ENCODE results near the gene NFKB1. TPM values are rescaled to one million over a fixed set of nuclear protein-coding genes. Genes with fewer than 3 reads are reported as not detected.

Gene NFKB1
- total RNA-seq, 1 donor from 2014 or later = 25.1 TPM

DNA sequence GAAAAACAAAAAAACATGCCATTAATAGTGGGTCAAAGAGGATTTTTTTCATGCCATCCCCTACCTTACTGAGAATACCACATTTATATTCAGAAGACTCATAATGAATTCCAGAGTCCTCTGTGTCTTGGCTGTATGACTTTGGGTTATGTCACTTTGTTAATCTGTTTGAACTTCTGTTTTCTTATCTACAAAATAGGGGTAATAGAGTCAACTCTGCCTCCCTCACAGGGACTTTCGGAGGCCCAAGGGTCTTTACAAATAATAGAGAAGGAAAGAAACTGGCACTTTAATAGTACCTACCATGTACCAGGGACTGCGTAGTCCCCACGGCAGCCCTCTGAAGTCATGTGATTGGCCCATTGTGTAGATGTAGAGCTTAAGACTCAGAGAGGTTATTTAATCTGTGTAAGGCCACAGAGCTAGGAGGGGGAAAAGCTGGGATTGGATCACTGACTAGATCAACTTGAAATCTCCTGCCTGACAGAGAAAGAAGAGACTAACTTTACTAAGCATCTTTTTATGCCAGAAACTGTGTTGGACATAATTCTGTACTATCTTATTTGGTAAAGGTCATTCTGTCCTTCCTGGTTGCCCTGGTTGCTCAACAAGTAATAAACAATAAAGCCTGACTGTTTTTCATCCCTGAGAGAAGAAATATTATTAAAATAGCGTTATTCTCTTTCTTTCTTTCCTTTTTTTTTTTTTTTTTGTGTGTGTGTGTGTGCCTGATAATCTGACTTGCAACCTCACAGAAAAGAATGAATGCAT lies 59.6 kb downstream of the NFKB1 start:
- TF ChIP-seq CTCF (IDR thresholded peaks at IDR 0.05; ENCODE audit: unreplicated experiment) = no peak
- H3K4me3 Mint-ChIP-seq (ENCODE audit: low read depth) = no peak overlapping the region
- no peak overlapping the region for H3K27ac Mint-ChIP-seq
- peaks cover 2% of the 10 kb centered on the region for H3K4me1 Mint-ChIP-seq (ENCODE audit: low read depth)
- H3K36me3 Mint-ChIP-seq (ENCODE audit: insufficient read depth) = peaks cover 2% of the 10 kb centered on the region
- H3K9me3 Mint-ChIP-seq (ENCODE audit: low read depth) = no peaks in the 10 kb centered on the region
- no peak for DNase-seq (ENCODE audit: low spot score, unreplicated experiment)
- H3K27me3 Mint-ChIP-seq = no peaks in the 10 kb centered on the region

- TF ChIP-seq CTCF (IDR thresholded peaks at IDR 0.05; ENCODE audit: unreplicated experiment) = no peak
- Mint-ChIP-seq H3K36me3 (ENCODE audit: insufficient read depth) (peaks cover 3% of the 10 kb centered on the region), H3K9me3 (ENCODE audit: low read depth) (no peaks in the 10 kb centered on the region), H3K27me3 (no peaks in the 10 kb centered on the region), H3K4me1 (ENCODE audit: low read depth) (peaks cover 2% of the 10 kb centered on the region), H3K4me3 (ENCODE audit: low read depth) (no peak overlapping the region), H3K27ac (no peak overlapping the region)
- no peak for DNase-seq (ENCODE audit: low spot score, unreplicated experiment)
Measured at GRCh38 chr4:102563000-102563399, 61.8 kb downstream of the NFKB1 start.

- Mint-ChIP-seq H3K27ac (no peak overlapping the region), H3K4me3 (ENCODE audit: low read depth) (no peak overlapping the region), H3K27me3 (no peaks in the 10 kb centered on the region), H3K36me3 (ENCODE audit: insufficient read depth) (peaks cover 3% of the 10 kb centered on the region), H3K9me3 (ENCODE audit: low read depth) (no peaks in the 10 kb centered on the region), H3K4me1 (ENCODE audit: low read depth) (peaks cover 2% of the 10 kb centered on the region)
- DNase-seq (ENCODE audit: low spot score, unreplicated experiment) = no peak
- no peak for TF ChIP-seq CTCF (IDR thresholded peaks at IDR 0.05; ENCODE audit: unreplicated experiment)
Measured at GRCh38 chr4:102564399-102565059, 63.4 kb downstream of the NFKB1 start.

GRCh38 chr4:102565696-102566095 lies 64.5 kb downstream of the NFKB1 start:
- DNase-seq (ENCODE audit: low spot score, unreplicated experiment) = no peak
- peaks cover 2% of the 10 kb centered on the region for H3K9me3 Mint-ChIP-seq (ENCODE audit: low read depth)
- H3K4me1 Mint-ChIP-seq (ENCODE audit: low read depth) = no peaks in the 10 kb centered on the region
- H3K27me3 Mint-ChIP-seq = no peaks in the 10 kb centered on the region
- TF ChIP-seq CTCF (IDR thresholded peaks at IDR 0.05; ENCODE audit: unreplicated experiment) = no peak
- H3K4me3 Mint-ChIP-seq (ENCODE audit: low read depth) = no peak overlapping the region
- H3K27ac Mint-ChIP-seq = no peak overlapping the region
- peaks cover 7% of the 10 kb centered on the region for H3K36me3 Mint-ChIP-seq (ENCODE audit: insufficient read depth)

GRCh38 chr4:102566426-102566825 lies 65.3 kb downstream of the NFKB1 start:
- Mint-ChIP-seq H3K4me3 (ENCODE audit: low read depth) (no peak overlapping the region), H3K36me3 (ENCODE audit: insufficient read depth) (peaks cover 11% of the 10 kb centered on the region), H3K27ac (no peak overlapping the region), H3K4me1 (ENCODE audit: low read depth) (no peaks in the 10 kb centered on the region), H3K9me3 (ENCODE audit: low read depth) (peaks cover 2% of the 10 kb centered on the region), H3K27me3 (no peaks in the 10 kb centered on the region)
- no peak for DNase-seq (ENCODE audit: low spot score, unreplicated experiment)
- no peak for TF ChIP-seq CTCF (IDR thresholded peaks at IDR 0.05; ENCODE audit: unreplicated experiment)

Measured in progenitor cell of endocrine pancreas (in vitro differentiated cells).